ENCODE results near the gene PDZD2. TPM values are rescaled to one million over a fixed set of nuclear protein-coding genes. Genes with fewer than 3 reads are reported as not detected.

The PDZD2 gene
- total RNA-seq, 2 donors from 2014 or later = 6.6 to 14.6 TPM

DNA sequence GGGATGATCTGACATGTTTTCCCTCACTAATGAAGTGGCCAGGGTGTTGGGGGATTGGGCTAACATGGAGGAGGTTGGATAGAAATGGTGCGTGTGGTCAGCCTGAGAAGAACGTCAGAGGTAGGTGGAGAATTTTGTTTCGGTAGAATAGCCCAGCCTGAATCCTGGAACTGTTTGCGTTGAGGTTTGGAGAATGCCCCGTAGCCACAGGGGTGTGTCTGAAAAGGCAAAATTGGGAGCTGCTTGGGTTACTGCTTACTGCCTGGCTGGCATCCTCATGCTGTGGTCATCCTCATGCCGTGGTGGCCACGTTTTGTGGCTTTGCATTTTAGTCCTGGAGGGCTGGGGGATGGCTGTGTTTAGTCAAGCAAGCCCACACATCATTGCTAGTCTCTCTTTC lies 298.3 kb downstream of the PDZD2 start:
- Histone ChIP-seq H3K4me3 (ENCODE audit: low read length) (no peak overlapping the region), H3K4me1 (ENCODE audit: control insufficient read depth, insufficient read depth, low read length) (no peaks in the 10 kb centered on the region), H3K9ac (ENCODE audit: extremely low read depth, low read length, poor library complexity, severe bottlenecking) (no peak overlapping the region), H3K27ac (ENCODE audit: low read depth, low read length) (no peak overlapping the region), H3K36me3 (ENCODE audit: control insufficient read depth, insufficient read depth, low read length) (no peaks in the 10 kb centered on the region), H3K27me3 (ENCODE audit: control insufficient read depth, insufficient read depth, low read length, poor library complexity, severe bottlenecking) (no peaks in the 10 kb centered on the region), H3K9me3 (ENCODE audit: control insufficient read depth, low read length) (no peaks in the 10 kb centered on the region)
- no peak overlapping the region for H3K27ac Mint-ChIP-seq
- no peaks in the 10 kb centered on the region for H3K9me3 Mint-ChIP-seq
- H3K27me3 Mint-ChIP-seq (ENCODE audit: insufficient read depth) = no peaks in the 10 kb centered on the region
- 91 to 93% methylated on average over 6 to 7 of the region's 7 CpGs for WGBS, 2 experiments (ENCODE audit: insufficient coverage in 1 of 2, insufficient read length in 1 of 2)
- no peak for DNase-seq
- peaks cover 19% of the 10 kb centered on the region for H3K4me1 Mint-ChIP-seq
- TF ChIP-seq, protein P1, sequence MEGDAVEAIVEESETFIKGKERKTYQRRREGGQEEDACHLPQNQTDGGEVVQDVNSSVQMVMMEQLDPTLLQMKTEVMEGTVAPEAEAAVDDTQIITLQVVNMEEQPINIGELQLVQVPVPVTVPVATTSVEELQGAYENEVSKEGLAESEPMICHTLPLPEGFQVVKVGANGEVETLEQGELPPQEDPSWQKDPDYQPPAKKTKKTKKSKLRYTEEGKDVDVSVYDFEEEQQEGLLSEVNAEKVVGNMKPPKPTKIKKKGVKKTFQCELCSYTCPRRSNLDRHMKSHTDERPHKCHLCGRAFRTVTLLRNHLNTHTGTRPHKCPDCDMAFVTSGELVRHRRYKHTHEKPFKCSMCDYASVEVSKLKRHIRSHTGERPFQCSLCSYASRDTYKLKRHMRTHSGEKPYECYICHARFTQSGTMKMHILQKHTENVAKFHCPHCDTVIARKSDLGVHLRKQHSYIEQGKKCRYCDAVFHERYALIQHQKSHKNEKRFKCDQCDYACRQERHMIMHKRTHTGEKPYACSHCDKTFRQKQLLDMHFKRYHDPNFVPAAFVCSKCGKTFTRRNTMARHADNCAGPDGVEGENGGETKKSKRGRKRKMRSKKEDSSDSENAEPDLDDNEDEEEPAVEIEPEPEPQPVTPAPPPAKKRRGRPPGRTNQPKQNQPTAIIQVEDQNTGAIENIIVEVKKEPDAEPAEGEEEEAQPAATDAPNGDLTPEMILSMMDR (conservative IDR thresholded peaks at IDR 0.05) = no peak
- H3K36me3 Mint-ChIP-seq (ENCODE audit: low read depth) = no peaks in the 10 kb centered on the region
- H3K4me3 Mint-ChIP-seq = no peak overlapping the region

DNA sequence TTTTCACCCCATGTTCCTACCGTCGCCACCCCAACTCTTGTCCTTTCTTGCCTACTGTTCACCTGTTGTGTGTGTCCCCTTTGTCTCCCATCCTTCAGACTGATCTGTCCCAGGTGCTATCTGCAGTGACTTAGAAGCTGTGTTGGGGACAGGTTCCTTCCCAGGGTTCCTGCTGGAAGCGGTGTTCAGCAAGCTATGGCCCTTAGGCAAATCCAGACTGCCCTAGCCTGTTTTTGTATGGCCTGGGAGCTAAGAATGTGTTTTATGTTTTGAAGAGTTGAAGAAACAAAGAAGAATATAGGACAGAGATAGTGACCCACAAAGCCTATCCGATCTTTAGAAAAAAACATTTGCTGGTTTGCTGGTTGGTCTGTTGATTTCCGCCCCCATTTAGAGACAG lies 298.8 kb downstream of the PDZD2 start:
- Histone ChIP-seq H3K9ac (ENCODE audit: extremely low read depth, low read length, poor library complexity, severe bottlenecking) (no peak overlapping the region), H3K9me3 (ENCODE audit: control insufficient read depth, low read length) (no peaks in the 10 kb centered on the region), H3K27ac (ENCODE audit: low read depth, low read length) (no peak overlapping the region), H3K4me1 (ENCODE audit: control insufficient read depth, insufficient read depth, low read length) (no peaks in the 10 kb centered on the region), H3K27me3 (ENCODE audit: control insufficient read depth, insufficient read depth, low read length, poor library complexity, severe bottlenecking) (no peaks in the 10 kb centered on the region), H3K36me3 (ENCODE audit: control insufficient read depth, insufficient read depth, low read length) (no peaks in the 10 kb centered on the region), H3K4me3 (ENCODE audit: low read length) (no peak overlapping the region)
- H3K36me3 Mint-ChIP-seq (ENCODE audit: low read depth) = no peaks in the 10 kb centered on the region
- H3K27ac Mint-ChIP-seq = no peak overlapping the region
- WGBS, 2 experiments (ENCODE audit: insufficient coverage in 1 of 2, insufficient read length in 1 of 2) = 89 to 96% methylated on average over 3 to 5 of the region's 5 CpGs
- TF ChIP-seq, protein P1 (conservative IDR thresholded peaks at IDR 0.05) = no peak
- DNase-seq = no peak
- H3K4me1 Mint-ChIP-seq = peaks cover 19% of the 10 kb centered on the region
- H3K4me3 Mint-ChIP-seq = no peak overlapping the region
- no peaks in the 10 kb centered on the region for H3K27me3 Mint-ChIP-seq (ENCODE audit: insufficient read depth)
- no peaks in the 10 kb centered on the region for H3K9me3 Mint-ChIP-seq

DNA sequence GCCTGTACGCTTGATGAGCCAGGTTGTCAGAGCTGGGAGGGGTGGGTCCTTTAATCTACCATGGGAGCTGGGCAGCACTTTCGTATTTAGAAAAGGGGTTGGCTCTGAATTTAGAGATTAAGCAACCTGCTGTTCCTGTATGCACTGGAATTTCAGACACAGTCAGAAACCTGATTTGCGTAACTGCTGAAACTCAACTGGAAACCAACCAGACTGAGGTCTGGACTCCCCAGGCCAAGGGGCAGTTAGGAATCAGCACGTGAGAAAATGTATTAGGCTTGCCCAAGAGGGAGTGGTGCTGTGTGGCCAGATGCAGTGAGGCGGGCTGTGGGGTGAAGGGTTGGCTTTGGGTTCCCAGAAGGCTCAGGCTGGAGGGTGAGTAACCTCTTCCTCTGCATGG lies 300.2 kb downstream of the PDZD2 start:
- Histone ChIP-seq H3K27me3 (ENCODE audit: control insufficient read depth, insufficient read depth, low read length, poor library complexity, severe bottlenecking) (no peaks in the 10 kb centered on the region), H3K9me3 (ENCODE audit: control insufficient read depth, low read length) (no peaks in the 10 kb centered on the region), H3K27ac (ENCODE audit: low read depth, low read length) (no peak overlapping the region), H3K9ac (ENCODE audit: extremely low read depth, low read length, poor library complexity, severe bottlenecking) (no peak overlapping the region), H3K36me3 (ENCODE audit: control insufficient read depth, insufficient read depth, low read length) (no peaks in the 10 kb centered on the region), H3K4me3 (ENCODE audit: low read length) (no peak overlapping the region), H3K4me1 (ENCODE audit: control insufficient read depth, insufficient read depth, low read length) (no peaks in the 10 kb centered on the region)
- Mint-ChIP-seq H3K27ac (no peak overlapping the region), H3K4me1 (peaks cover 17% of the 10 kb centered on the region), H3K9me3 (no peaks in the 10 kb centered on the region), H3K4me3 (no peak overlapping the region), H3K27me3 (ENCODE audit: insufficient read depth) (no peaks in the 10 kb centered on the region), H3K36me3 (ENCODE audit: low read depth) (no peaks in the 10 kb centered on the region)
- WGBS, 2 experiments (ENCODE audit: insufficient coverage in 1 of 2, insufficient read length in 1 of 2) = 86 to 88% methylated on average over 5 of the region's 5 CpGs
- TF ChIP-seq, protein P1 (conservative IDR thresholded peaks at IDR 0.05) = no peak
- DNase-seq = no peak
